GM23338 (cell line): ENCODE measurements around the gene GNPDA2. TPM values are rescaled to one million over a fixed set of nuclear protein-coding genes. Genes with fewer than 3 reads are reported as not detected.
A peak's percentile ranks its signal among the peaks of the same experiment; 100 is the strongest.

Experiments
- ATAC-seq: fragments of 200-7000 bp; cut with Tn5 transposase; 3 replicates; pipeline ENCODE4 v1.9.1; 2020
- DNase-seq: peaks from one replicate; pipeline ENCODE4 v3.0.0-alpha.2; 2015; ENCODE audit warnings: low spot score
- H2AFZ ChIP-seq: fragments of 200-600 bp; sonication (generic); 2 replicates; pipeline ENCODE4 v1.8.0; 2016; ENCODE audit warnings: antibody characterized with exemption, mild to moderate bottlenecking, moderate library complexity
- H3F3A ChIP-seq: fragments of 200-600 bp; sonication (generic); replicated peaks from 2 replicates; pipeline ENCODE4 v1.8.0; 2017; ENCODE audit warnings: antibody characterized with exemption, mixed run types, low read depth
- H3K27ac ChIP-seq: fragments of 200-600 bp; sonication (generic); 2 replicates; pipeline ENCODE4 v1.6.1; 2016; ENCODE audit warnings: low read depth
- H3K27me3 ChIP-seq: fragments of 200-600 bp; sonication (generic); 2 replicates; pipeline ENCODE4 v1.8.0; 2016; ENCODE audit warnings: mild to moderate bottlenecking, mixed run types, moderate library complexity; ENCODE audit not compliant: insufficient read depth
- H3K36me3 ChIP-seq: fragments of 200-600 bp; sonication (generic); 2 replicates; pipeline ENCODE4 v1.8.0; 2016; ENCODE audit warnings: mild to moderate bottlenecking; ENCODE audit not compliant: insufficient read depth
- H3K4me1 ChIP-seq: fragments of 200-600 bp; sonication (generic); 2 replicates; pipeline ENCODE4 v1.8.0; 2016; ENCODE audit warnings: mild to moderate bottlenecking, moderate library complexity; ENCODE audit not compliant: insufficient read depth
- H3K4me2 ChIP-seq: fragments of 200-600 bp; sonication (generic); 2 replicates; pipeline ENCODE4 v1.7.1; 2017; ENCODE audit warnings: mixed run types
- H3K4me3 ChIP-seq: fragments of 200-600 bp; sonication (generic); 2 replicates; pipeline ENCODE4 v1.6.1; 2016; ENCODE audit warnings: mixed run types
- H3K79me2 ChIP-seq: fragments of 200-600 bp; sonication (generic); replicated peaks from 2 replicates; pipeline ENCODE4 v1.8.0; 2017; ENCODE audit warnings: mild to moderate bottlenecking; ENCODE audit not compliant: insufficient read depth
- H3K9me2 ChIP-seq: fragments of 200-600 bp; sonication (generic); 2 replicates; pipeline ENCODE4 v1.8.0; 2017; ENCODE audit not compliant: insufficient read depth
- H4K20me1 ChIP-seq: fragments of 200-600 bp; sonication (generic); replicated peaks from 2 replicates; pipeline ENCODE4 v1.8.0; 2017; ENCODE audit warnings: mild to moderate bottlenecking; ENCODE audit not compliant: insufficient read depth
- H3K27ac Mint-ChIP-seq: 2 replicates; pipeline ENCODE4 v1.8.0; 2020; ENCODE audit warnings: inconsistent platforms, mild to moderate bottlenecking, moderate library complexity, mixed read lengths
- H3K27me3 Mint-ChIP-seq: 3 replicates; pipeline ENCODE4 v1.8.0; 2022; ENCODE audit warnings: low read depth, mild to moderate bottlenecking, moderate library complexity, mixed read lengths, inconsistent platforms; ENCODE audit not compliant: insufficient read depth, poor library complexity
- H3K36me3 Mint-ChIP-seq: 3 replicates; pipeline ENCODE4 v1.8.0; 2021; ENCODE audit warnings: low read depth, mild to moderate bottlenecking, inconsistent platforms, moderate library complexity, mixed read lengths
- H3K4me1 Mint-ChIP-seq: 3 replicates; pipeline ENCODE4 v1.8.0; 2020; ENCODE audit warnings: mild to moderate bottlenecking, inconsistent platforms, mixed read lengths
- H3K4me3 Mint-ChIP-seq: 3 replicates; pipeline ENCODE4 v1.8.0; 2021; ENCODE audit warnings: moderate library complexity, mild to moderate bottlenecking, inconsistent platforms, mixed read lengths
- H3K9me3 Mint-ChIP-seq: 3 replicates; pipeline ENCODE4 v1.8.0; 2020; ENCODE audit warnings: moderate library complexity, mild to moderate bottlenecking, inconsistent platforms, mixed read lengths
- CREB1 ChIP-seq: fragments of 250-450 bp; sonication (Bioruptor Pico); IDR thresholded peaks from 2 replicates; pipeline ENCODE4 v1.5.0; 2020; ENCODE audit warnings: low read depth, mild to moderate bottlenecking, moderate library complexity
- CTCF ChIP-seq, 2 experiments: fragments of 200-600 bp in 1 of 2; sonication (generic) in 1 of 2; conservative IDR thresholded peaks; 2 replicates each; pipeline versions ENCODE4 v1.5.1 to v1.6.1; 2016 to 2017; ENCODE audit warnings: antibody characterized with exemption in 2 of 2, low read depth in 2 of 2, mild to moderate bottlenecking in 2 of 2, moderate library complexity in 1 of 2
- ETS1 ChIP-seq: IDR thresholded peaks from 2 replicates; pipeline ENCODE4 v1.6.1; 2016; ENCODE audit warnings: antibody characterized with exemption
- EZH2 ChIP-seq: fragments of 200-600 bp; sonication (generic); IDR thresholded peaks from one replicate; pipeline ENCODE4 v1.8.0; 2017; ENCODE audit warnings: antibody characterized with exemption, mild to moderate bottlenecking, low read depth; ENCODE audit not compliant: unreplicated experiment
- EZH2phosphoT487 ChIP-seq: fragments of 200-600 bp; sonication (generic); IDR thresholded peaks from one replicate; pipeline ENCODE4 v1.8.1; 2018; ENCODE audit warnings: antibody characterized with exemption; ENCODE audit not compliant: unreplicated experiment
- JUNB ChIP-seq: IDR thresholded peaks from one replicate; pipeline ENCODE4 v1.6.1; 2016; ENCODE audit warnings: antibody characterized with exemption; ENCODE audit not compliant: unreplicated experiment
- NANOG ChIP-seq: IDR thresholded peaks from 2 replicates; pipeline ENCODE4 v1.6.1; 2016; ENCODE audit warnings: antibody characterized with exemption, borderline replicate concordance
- POLR2AphosphoS5 ChIP-seq: IDR thresholded peaks from 2 replicates; pipeline ENCODE4 v1.6.1; 2016; ENCODE audit warnings: antibody characterized with exemption, low read depth
- STAT1 ChIP-seq: IDR thresholded peaks from one replicate; pipeline ENCODE4 v1.6.1; 2016; ENCODE audit warnings: antibody characterized with exemption; ENCODE audit not compliant: unreplicated experiment
- ZNF114 ChIP-seq: fragments of 250-450 bp; sonication (Bioruptor Pico); IDR thresholded peaks from 2 replicates; pipeline ENCODE4 v1.5.0; 2020; ENCODE audit warnings: mild to moderate bottlenecking, moderate library complexity
- ZNF331 ChIP-seq: fragments of 250-450 bp; sonication (Bioruptor Pico); IDR thresholded peaks from 2 replicates; pipeline ENCODE4 v1.5.0; 2020; ENCODE audit warnings: low read depth, mild to moderate bottlenecking, moderate library complexity
- ZNF462 ChIP-seq: fragments of 250-450 bp; sonication (Bioruptor Pico); IDR thresholded peaks from 2 replicates; pipeline ENCODE4 v1.5.0; 2020; ENCODE audit warnings: mild to moderate bottlenecking, moderate library complexity
- long read RNA-seq: library from polyadenylated mRNA; unstranded; transcript quantifications from one replicate; pipeline ENCODE4 v2.0.0, GENCODE V29; 2020; ENCODE audit not compliant: unreplicated experiment
- polyA plus RNA-seq: library from polyadenylated mRNA; unstranded; fragments of >200 nt; fragmentation: Nextera tagmentation; extraction: Ambion mirVana; gene quantifications from 2 replicates; pipeline ENCODE4 v1.2.1, GENCODE V29; 2016
- total RNA-seq: library from RNA; depleted of rRNA; stranded (reverse); fragments of >200 nt; shearing (Covaris generic); gene quantifications from 2 replicates; pipeline ENCODE4 v1.2.3, GENCODE V29; 2014; rRNA removed
- TF ChIP-seq, protein P1 (sequence below): IDR thresholded peaks from one replicate; pipeline ENCODE4 v1.6.1; 2018; ENCODE audit warnings: antibody characterized with exemption; ENCODE audit not compliant: unreplicated experiment

The GNPDA2 gene
- total RNA-seq = 5.4 and 7.7 TPM in 2 replicates
- 6.4 and 6.6 TPM in 2 replicates for polyA plus RNA-seq
- long read RNA-seq, full-length matches to known transcripts = 3 of 6 reads
- long read RNA-seq, partial matches to known transcripts = 0 of 6 reads
- long read RNA-seq, other reads (novel, unspliced or antisense) = 3 of 6 reads

DNA sequence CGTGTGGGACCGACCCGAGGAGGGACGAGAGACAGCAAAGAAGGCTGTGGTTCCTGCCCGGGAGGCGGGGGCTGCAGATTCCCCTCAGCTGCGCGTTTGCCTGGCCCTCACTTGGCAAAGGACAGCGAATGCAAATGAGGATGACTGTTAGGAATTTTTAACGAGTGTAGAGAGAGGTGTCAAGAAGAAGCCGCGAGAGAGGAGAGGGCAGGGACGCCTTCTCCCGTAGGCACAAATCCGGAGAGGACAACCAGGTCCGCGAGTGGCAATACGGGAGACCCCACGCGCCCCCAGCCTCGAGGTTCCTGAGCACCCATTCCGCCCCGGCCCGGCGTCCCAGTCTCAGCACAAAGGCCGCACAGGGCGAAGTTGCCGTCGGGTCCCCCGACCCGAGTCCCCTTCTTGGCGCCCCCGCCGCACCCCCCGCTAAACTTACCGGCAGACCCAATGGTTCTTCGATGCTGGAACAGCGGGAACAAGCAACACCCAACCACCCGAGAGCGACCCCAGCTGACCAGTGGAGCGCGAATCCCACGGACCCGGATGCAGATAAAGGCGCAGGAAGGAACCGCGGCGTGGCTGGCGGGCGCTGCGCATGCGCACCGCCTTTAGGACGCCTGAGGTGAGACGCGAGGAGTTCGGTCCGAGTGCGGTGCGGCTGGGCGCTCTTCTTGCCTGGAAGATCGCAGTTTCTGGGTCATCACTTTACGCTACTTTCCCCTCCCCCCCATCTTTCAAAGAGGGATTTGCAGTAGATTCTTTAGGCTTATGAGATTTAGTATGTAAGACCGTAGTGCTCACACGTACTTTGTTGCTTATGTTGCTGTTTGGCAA lies at the start of gene GNPDA2:
Gene GNPDA2 (minus strand): TSS at position 519 of the 834 bp plus-strand sequence. CDS start 4,349 bp downstream, outside the sequence.
- peaks cover 39% of the 10 kb centered on the region for H3K79me2 ChIP-seq
- TF ChIP-seq POLR2AphosphoS5 (peak; percentile 76), ETS1 (no peak), ZNF114 (no peak), EZH2 (no peak), EZH2phosphoT487 (no peak), ZNF331 (CRISPR knock-in tag) (no peak), JUNB (no peak), CTCF (conservative IDR thresholded peaks at IDR 0.05; ENCODE audit: low read depth in 2 of 2) (peak in 1 of 2 experiments; percentile 44; a peak in 2 of 4 replicates), STAT1 (no peak), ZNF462 (no peak), NANOG (no peak), CREB1 (CRISPR knock-in tag) (no peak)
- TF ChIP-seq, protein P1, sequence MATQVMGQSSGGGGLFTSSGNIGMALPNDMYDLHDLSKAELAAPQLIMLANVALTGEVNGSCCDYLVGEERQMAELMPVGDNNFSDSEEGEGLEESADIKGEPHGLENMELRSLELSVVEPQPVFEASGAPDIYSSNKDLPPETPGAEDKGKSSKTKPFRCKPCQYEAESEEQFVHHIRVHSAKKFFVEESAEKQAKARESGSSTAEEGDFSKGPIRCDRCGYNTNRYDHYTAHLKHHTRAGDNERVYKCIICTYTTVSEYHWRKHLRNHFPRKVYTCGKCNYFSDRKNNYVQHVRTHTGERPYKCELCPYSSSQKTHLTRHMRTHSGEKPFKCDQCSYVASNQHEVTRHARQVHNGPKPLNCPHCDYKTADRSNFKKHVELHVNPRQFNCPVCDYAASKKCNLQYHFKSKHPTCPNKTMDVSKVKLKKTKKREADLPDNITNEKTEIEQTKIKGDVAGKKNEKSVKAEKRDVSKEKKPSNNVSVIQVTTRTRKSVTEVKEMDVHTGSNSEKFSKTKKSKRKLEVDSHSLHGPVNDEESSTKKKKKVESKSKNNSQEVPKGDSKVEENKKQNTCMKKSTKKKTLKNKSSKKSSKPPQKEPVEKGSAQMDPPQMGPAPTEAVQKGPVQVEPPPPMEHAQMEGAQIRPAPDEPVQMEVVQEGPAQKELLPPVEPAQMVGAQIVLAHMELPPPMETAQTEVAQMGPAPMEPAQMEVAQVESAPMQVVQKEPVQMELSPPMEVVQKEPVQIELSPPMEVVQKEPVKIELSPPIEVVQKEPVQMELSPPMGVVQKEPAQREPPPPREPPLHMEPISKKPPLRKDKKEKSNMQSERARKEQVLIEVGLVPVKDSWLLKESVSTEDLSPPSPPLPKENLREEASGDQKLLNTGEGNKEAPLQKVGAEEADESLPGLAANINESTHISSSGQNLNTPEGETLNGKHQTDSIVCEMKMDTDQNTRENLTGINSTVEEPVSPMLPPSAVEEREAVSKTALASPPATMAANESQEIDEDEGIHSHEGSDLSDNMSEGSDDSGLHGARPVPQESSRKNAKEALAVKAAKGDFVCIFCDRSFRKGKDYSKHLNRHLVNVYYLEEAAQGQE = no peak
- peak within 1 kb of the TSS; percentile 93 for H3K4me3 Mint-ChIP-seq
- H2AFZ ChIP-seq = peak within 1 kb of the TSS; percentile 95
- DNase-seq (peak; percentile 88), ATAC-seq (peak; percentile 91)
- peaks cover 17% of the 10 kb centered on the region; the same call in 2 of the 3 replicates for H3K4me1 Mint-ChIP-seq
- H3K4me1 ChIP-seq = peaks cover 7% of the 10 kb centered on the region
- no peaks in the 10 kb centered on the region for H3K9me2 ChIP-seq
- H3F3A ChIP-seq = no peaks in the 10 kb centered on the region
- no peaks in the 10 kb centered on the region; the same call in 2 of the 3 replicates for H3K9me3 Mint-ChIP-seq
- no peaks in the 10 kb centered on the region; the same call in 1 of the 2 replicates for H4K20me1 ChIP-seq
- peak within 1 kb of the TSS; percentile 84 for H3K4me2 ChIP-seq
- H3K27me3 ChIP-seq = peaks cover 19% of the 10 kb centered on the region
- peak within 1 kb of the TSS; percentile 87 for H3K27ac Mint-ChIP-seq
- peaks cover 6% of the 10 kb centered on the region for H3K27me3 Mint-ChIP-seq
- no peaks in the 10 kb centered on the region for H3K36me3 Mint-ChIP-seq
- peak within 1 kb of the TSS; percentile 62 for H3K4me3 ChIP-seq
- no peaks in the 10 kb centered on the region for H3K36me3 ChIP-seq
- H3K27ac ChIP-seq = no peak within 1 kb of the TSS
